ENCODE measurements around the gene PCDHGA11. TPM values are rescaled to one million over a fixed set of nuclear protein-coding genes. Genes with fewer than 3 reads are reported as not detected.
"Not testable (repeated sequence)": the region's sequence is repeated elsewhere in the genome, so short reads cannot be mapped to it uniquely, and the experiment has no call there.

PCDHGA11 gene
- total RNA-seq, 2 experiments from 2014 or later: 4.1 to 6.8 TPM

DNA sequence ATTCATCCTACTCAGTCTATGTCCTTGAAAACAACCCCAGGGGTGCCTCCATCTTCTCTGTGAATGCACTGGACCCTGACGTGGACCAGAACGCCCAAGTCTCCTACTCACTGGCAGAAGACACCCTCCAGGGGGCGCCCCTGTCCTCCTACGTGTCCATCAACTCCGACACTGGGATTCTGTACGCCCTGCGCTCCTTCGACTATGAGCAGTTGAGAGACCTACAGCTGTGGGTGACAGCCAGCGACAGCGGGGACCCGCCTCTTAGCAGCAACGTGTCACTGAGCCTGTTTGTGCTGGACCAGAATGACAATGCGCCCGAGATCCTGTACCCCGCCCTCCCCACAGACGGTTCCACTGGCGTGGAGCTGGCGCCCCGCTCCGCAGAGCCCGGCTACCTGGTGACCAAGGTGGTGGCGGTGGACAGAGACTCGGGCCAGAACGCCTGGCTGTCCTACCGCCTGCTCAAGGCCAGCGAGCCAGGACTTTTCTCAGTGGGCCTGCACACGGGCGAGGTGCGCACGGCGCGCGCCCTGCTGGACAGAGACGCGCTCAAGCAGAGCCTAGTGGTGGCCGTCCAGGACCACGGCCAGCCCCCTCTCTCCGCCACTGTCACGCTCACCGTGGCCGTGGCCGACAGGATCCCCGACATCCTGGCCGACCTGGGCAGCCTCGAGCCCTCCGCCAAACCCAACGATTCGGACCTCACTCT, 45.3 kb upstream of the PCDHGA11 start:
- H3K27ac ChIP-seq (ENCODE audit: low read depth, low read length, poor library complexity, severe bottlenecking); H3K79me2 ChIP-seq (ENCODE audit: insufficient read depth, low read depth, low read length); intact Hi-C loops (cut with micrococcal nuclease; ENCODE audit: unreplicated experiment); H4K20me1 ChIP-seq (ENCODE audit: insufficient read depth, low read length); H3K9me2 ChIP-seq (ENCODE audit: insufficient read depth, low read length); DNase-seq (ENCODE audit: low spot score); BruUV-seq (replicated peaks); H3K4me1 ChIP-seq (ENCODE audit: insufficient read depth, low read length, poor library complexity, severe bottlenecking); H3K4me3 ChIP-seq (ENCODE audit: low read depth, low read length, poor library complexity, severe bottlenecking); H3K9me3 ChIP-seq (ENCODE audit: low read length); H3K4me2 ChIP-seq (ENCODE audit: low read length); CTCF ChIA-PET (ENCODE audit: unreplicated experiment); H2AFZ ChIP-seq (ENCODE audit: low read length): not testable (repeated sequence)
- POLR2A ChIA-PET: interaction anchor here (0.6 kb wide), 1 partner anchor 321 kb away, joined by 3 read pairs; no protein-coding TSS in a partner anchor
- H3K36me3 ChIP-seq (ENCODE audit: insufficient read depth, low read length): peaks cover 11% of the 10 kb centered on the region; the same call in 1 of the 2 replicates
- TF ChIP-seq, protein P1, sequence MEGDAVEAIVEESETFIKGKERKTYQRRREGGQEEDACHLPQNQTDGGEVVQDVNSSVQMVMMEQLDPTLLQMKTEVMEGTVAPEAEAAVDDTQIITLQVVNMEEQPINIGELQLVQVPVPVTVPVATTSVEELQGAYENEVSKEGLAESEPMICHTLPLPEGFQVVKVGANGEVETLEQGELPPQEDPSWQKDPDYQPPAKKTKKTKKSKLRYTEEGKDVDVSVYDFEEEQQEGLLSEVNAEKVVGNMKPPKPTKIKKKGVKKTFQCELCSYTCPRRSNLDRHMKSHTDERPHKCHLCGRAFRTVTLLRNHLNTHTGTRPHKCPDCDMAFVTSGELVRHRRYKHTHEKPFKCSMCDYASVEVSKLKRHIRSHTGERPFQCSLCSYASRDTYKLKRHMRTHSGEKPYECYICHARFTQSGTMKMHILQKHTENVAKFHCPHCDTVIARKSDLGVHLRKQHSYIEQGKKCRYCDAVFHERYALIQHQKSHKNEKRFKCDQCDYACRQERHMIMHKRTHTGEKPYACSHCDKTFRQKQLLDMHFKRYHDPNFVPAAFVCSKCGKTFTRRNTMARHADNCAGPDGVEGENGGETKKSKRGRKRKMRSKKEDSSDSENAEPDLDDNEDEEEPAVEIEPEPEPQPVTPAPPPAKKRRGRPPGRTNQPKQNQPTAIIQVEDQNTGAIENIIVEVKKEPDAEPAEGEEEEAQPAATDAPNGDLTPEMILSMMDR (conservative IDR thresholded peaks at IDR 0.05; ENCODE audit: low read length): peak; percentile 49

DNA sequence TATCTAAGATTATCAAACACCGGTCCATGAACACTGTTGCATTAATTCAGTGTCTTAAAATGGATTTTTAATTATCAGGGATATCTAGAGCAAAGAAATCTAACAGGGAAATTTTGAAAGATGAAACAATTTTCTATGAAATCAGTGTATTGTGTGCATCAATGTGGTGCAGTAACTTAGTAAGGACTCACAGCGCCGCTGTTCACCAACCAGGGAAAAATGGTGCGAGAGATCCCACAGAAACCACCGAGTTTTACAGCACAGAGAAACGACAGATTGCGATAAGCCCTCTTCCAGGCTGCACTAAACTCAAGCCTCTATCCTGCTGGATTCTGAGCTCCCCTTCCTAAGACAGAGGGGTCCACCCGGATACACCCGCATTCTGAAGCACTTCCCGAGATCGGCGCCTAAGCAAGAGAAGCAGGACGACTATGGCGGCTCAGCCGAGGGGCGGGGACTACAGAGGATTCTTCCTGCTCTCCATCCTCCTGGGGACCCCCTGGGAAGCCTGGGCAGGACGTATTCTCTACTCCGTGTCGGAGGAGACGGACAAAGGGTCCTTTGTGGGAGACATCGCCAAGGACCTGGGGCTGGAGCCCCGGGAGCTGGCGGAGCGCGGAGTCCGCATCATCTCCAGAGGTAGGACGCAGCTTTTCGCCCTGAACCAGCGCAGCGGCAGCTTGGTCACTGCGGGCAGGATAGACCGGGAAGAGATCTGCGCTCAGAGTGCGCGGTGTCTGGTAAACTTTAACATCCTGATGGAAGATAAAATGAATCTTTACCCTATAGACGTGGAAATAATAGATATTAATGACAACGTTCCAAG, 38.2 kb upstream of the PCDHGA11 start, which contains the start of gene PCDHGA7:
TSS of gene PCDHGA7 (plus strand) at position 274 of the 826 bp plus-strand sequence. CDS start at position 432, 158 bp downstream.
- H3K9me2 ChIP-seq (ENCODE audit: insufficient read depth, low read length): no peaks in the 10 kb centered on the region
- no peaks in the 10 kb centered on the region for H3K79me2 ChIP-seq (ENCODE audit: insufficient read depth, low read depth, low read length)
- no peaks in the 10 kb centered on the region for H3K9me3 ChIP-seq (ENCODE audit: low read length)
- H2AFZ ChIP-seq (ENCODE audit: low read length): peak within 1 kb of the TSS; percentile 57
- H3K4me3 ChIP-seq (ENCODE audit: low read depth, low read length, poor library complexity, severe bottlenecking): peak within 1 kb of the TSS; percentile 68
- ChIA-PET POLR2A (interaction anchor here (0.5 to 0.9 kb wide), 2 partner anchors 8 to 80 kb away, joined by 3 read pairs; no protein-coding TSS in a partner anchor), CTCF (ENCODE audit: unreplicated experiment) (interaction anchor here (0.7 kb wide), 2 partner anchors 33 to 181 kb away, joined by 3 to 5 read pairs; partner anchors contain the start of gene PCDHGB1)
- H3K4me2 ChIP-seq (ENCODE audit: low read length): peak within 1 kb of the TSS; percentile 61
- H3K4me1 ChIP-seq (ENCODE audit: insufficient read depth, low read length, poor library complexity, severe bottlenecking): no peaks in the 10 kb centered on the region
- intact Hi-C loops (cut with micrococcal nuclease; ENCODE audit: unreplicated experiment): no loop called here
- H3K36me3 ChIP-seq (ENCODE audit: insufficient read depth, low read length): no peaks in the 10 kb centered on the region
- H4K20me1 ChIP-seq (ENCODE audit: insufficient read depth, low read length): no peaks in the 10 kb centered on the region
- H3K27ac ChIP-seq (ENCODE audit: low read depth, low read length, poor library complexity, severe bottlenecking): no peak within 1 kb of the TSS
- TF ChIP-seq, protein P1 (conservative IDR thresholded peaks at IDR 0.05; ENCODE audit: low read length): peak; percentile 76
- no peak for TF ChIP-seq EZH2phosphoT487 (IDR thresholded peaks at IDR 0.05; ENCODE audit: borderline replicate concordance, low read depth, low read length)
- DNase-seq (ENCODE audit: low spot score): peak; percentile 59
- TSS peak; percentile 35 for BruUV-seq (replicated peaks)
